Right lobe of liver (tissue), 6 donors: ENCODE data around the gene PLCL1. TPM values are rescaled to one million over a fixed set of nuclear protein-coding genes. Genes with fewer than 3 reads are reported as not detected.
A peak's percentile ranks its signal among the peaks of the same experiment; 100 is the strongest.

Source experiments
- ATAC-seq, 4 donors: fragments of 200-7000 bp; cut with Tn5 transposase; one replicate each; pipeline ENCODE4 v1.9.1; 2020; ENCODE audit warnings: mild to moderate bottlenecking in 4 of 4, moderate library complexity in 4 of 4
- DNase-seq, 3 donors: peaks; one replicate each; pipeline ENCODE4 v3.0.0-alpha.2; 2020
- H3K27ac ChIP-seq, 3 donors: fragments of 200-600 bp; one replicate each; pipeline ENCODE4 v1.8.0; 2022
- H3K27me3 ChIP-seq, 2 donors: fragments of 200-600 bp; one replicate each; pipeline ENCODE4 v1.8.0; 2022
- H3K36me3 ChIP-seq, 4 donors: fragments of 200-600 bp; sonication (generic) in 1 of 4; one replicate each; pipeline versions ENCODE4 v1.5.1 to v1.8.0; 2017 to 2022; ENCODE audit warnings: control low read depth in 1 of 4
- H3K4me1 ChIP-seq, 4 donors: fragments of 200-600 bp; sonication (generic) in 1 of 4; one replicate each; pipeline versions ENCODE4 v1.5.1 to v1.8.0; 2017 to 2022; ENCODE audit warnings: control low read depth in 1 of 4
- H3K4me3 ChIP-seq, 3 donors: fragments of 200-600 bp; one replicate each; pipeline ENCODE4 v1.8.0; 2022
- H3K9me3 ChIP-seq, 4 donors: fragments of 200-600 bp; sonication (generic) in 1 of 4; one replicate each; pipeline versions ENCODE4 v1.5.1 to v1.8.0; 2017 to 2022; ENCODE audit warnings: control low read depth in 1 of 4
- CTCF ChIP-seq, 4 donors: fragments of 200-600 bp in 3 of 4; fragments of 450-650 bp in 1 of 4; IDR thresholded peaks; one replicate each; pipeline versions ENCODE4 v1.5.1 to v1.8.0; 2016 to 2022; ENCODE audit warnings: antibody characterized with exemption in 4 of 4, mild to moderate bottlenecking in 2 of 4
- POLR2A ChIP-seq: fragments of 450-650 bp; IDR thresholded peaks from one replicate; pipeline ENCODE4 v1.6.1; 2017; ENCODE audit warnings: antibody characterized with exemption, mild to moderate bottlenecking
- WGBS: methylation state at CpG from one replicate; pipeline ENCODE4 v1.1.6; 2018; ENCODE audit warnings: low coverage, low lambda C conversion rate; ENCODE audit not compliant: insufficient coverage; ENCODE audit errors: missing lambda C conversion rate; 5-methylcytosine and 5-hydroxymethylcytosine counted together
- intact Hi-C, 2 donors: fragments of 100-400 bp; cut with DNase I; formaldehyde crosslinking; loops; one replicate each; pipeline versions ENCODE4 v1.11.2 to v1.14.1; 2022
- total RNA-seq, 6 experiments: library from RNA; depleted of rRNA in 2 of 6; stranded (reverse); fragments of >200 nt in 2 of 6; fragmentation: NEBNext Ultra II Directional in 3 of 6; extraction: Animal tissue kit (Norgen Biotek cat#: 25700) in 3 of 6; gene quantifications; one replicate each; pipeline versions ENCODE4 v1.1.0 to v1.2.4, GENCODE V29; 2016 to 2023
- donor health status: DM: no; HTN: yes; CAD: no.
- donor health status: DM: no; HTN: no; CAD: no.
- donor health status: DM: no; HTN: no; CAD: no.
- donor health status: DM: no; HTN: yes; CAD: no.
- donor health status: DM: no; HTN: yes; CAD: no.

PLCL1 gene
- total RNA-seq, 6 experiments from 2014 or later = 0.12 to 0.37 (median 0.24) TPM

- Histone ChIP-seq H3K4me1 (peaks cover 0 to 5% (median 0%) of the 10 kb centered on the region in 4 donors), H3K27ac (no peak overlapping the region), H3K36me3 (no peaks in the 10 kb centered on the region), H3K9me3 (no peaks in the 10 kb centered on the region), H3K27me3 (no peaks in the 10 kb centered on the region), H3K4me3 (no peak overlapping the region)
- ATAC-seq (peak in 3 of 4 donors; percentile 51 to 74 (median 56)), DNase-seq (no peak)
- intact Hi-C loops = no loop called here
- TF ChIP-seq POLR2A (no peak), CTCF (IDR thresholded peaks at IDR 0.05) (no peak)
- 33% methylated on average over 1 of the region's 1 CpG for WGBS
Measured at GRCh38 chr2:198063242-198063641, 258.8 kb downstream of the PLCL1 start.

GRCh38 chr2:198065322-198065721 lies 260.9 kb downstream of the PLCL1 start:
- Histone ChIP-seq H3K27me3 (no peaks in the 10 kb centered on the region), H3K4me3 (no peak overlapping the region), H3K4me1 (peaks cover 0 to 5% (median 0%) of the 10 kb centered on the region in 4 donors), H3K36me3 (no peaks in the 10 kb centered on the region), H3K9me3 (no peaks in the 10 kb centered on the region), H3K27ac (no peak overlapping the region)
- TF ChIP-seq POLR2A (no peak), CTCF (IDR thresholded peaks at IDR 0.05) (no peak)
- 30% methylated on average over 1 of the region's 1 CpG for WGBS
- intact Hi-C loops = no loop called here
- DNase-seq (no peak), ATAC-seq (no peak)

GRCh38 chr2:198066597-198066996 lies 262.2 kb downstream of the PLCL1 start:
- Histone ChIP-seq H3K9me3 (no peaks in the 10 kb centered on the region), H3K27me3 (no peaks in the 10 kb centered on the region), H3K4me3 (no peak overlapping the region), H3K36me3 (no peaks in the 10 kb centered on the region), H3K27ac (no peak overlapping the region), H3K4me1 (peaks cover 0 to 5% (median 0%) of the 10 kb centered on the region in 4 donors)
- ATAC-seq = no peak
- TF ChIP-seq CTCF (IDR thresholded peaks at IDR 0.05) (no peak), POLR2A (no peak)
- no peak for DNase-seq
- 89% methylated on average over 2 of the region's 2 CpGs for WGBS
- intact Hi-C loops = no loop called here

GRCh38 chr2:198072655-198073054 lies 268.3 kb downstream of the PLCL1 start:
- no peak overlapping the region for H3K4me3 ChIP-seq
- no peak for DNase-seq
- no peak overlapping the region for H3K27ac ChIP-seq
- no peak for ATAC-seq
- no peaks in the 10 kb centered on the region for H3K36me3 ChIP-seq
- no peaks in the 10 kb centered on the region for H3K9me3 ChIP-seq
- no peaks in the 10 kb centered on the region for H3K4me1 ChIP-seq
- TF ChIP-seq CTCF (IDR thresholded peaks at IDR 0.05) (no peak), POLR2A (no peak)
- intact Hi-C loops = no loop called here
- H3K27me3 ChIP-seq = no peaks in the 10 kb centered on the region

GRCh38 chr2:198073253-198073652 lies 268.9 kb downstream of the PLCL1 start:
- no peak for TF ChIP-seq CTCF (IDR thresholded peaks at IDR 0.05)
- TF ChIP-seq POLR2A = no peak
- H3K27me3 ChIP-seq = no peaks in the 10 kb centered on the region
- 73% methylated on average over 2 of the region's 2 CpGs for WGBS
- H3K27ac ChIP-seq = no peak overlapping the region
- no peaks in the 10 kb centered on the region for H3K9me3 ChIP-seq
- intact Hi-C loops = no loop called here
- ATAC-seq (no peak), DNase-seq (no peak)
- H3K36me3 ChIP-seq = no peaks in the 10 kb centered on the region
- H3K4me3 ChIP-seq = no peak overlapping the region
- no peaks in the 10 kb centered on the region for H3K4me1 ChIP-seq
